Tibial artery (tissue), 4 donors: Measurements from ENCODE around the gene MYOC.
"Not testable (repeated sequence)": the region's sequence is repeated elsewhere in the genome, so short reads cannot be mapped to it uniquely, and the experiment has no call there.

Source experiments
- DNase-seq, 2 donors: peaks; one replicate each; pipeline ENCODE4 v3.0.0-alpha.2; 2019
- H3K27ac ChIP-seq, 2 donors: fragments of 200-600 bp; sonication (generic) in 1 of 2; 1 replicate in 1 of 2; 2 replicates in 1 of 2; pipeline ENCODE4 v1.5.1; 2018 to 2019; ENCODE audit warnings: mild to moderate bottlenecking in 1 of 2
- H3K27me3 ChIP-seq, 2 donors: fragments of 200-600 bp; sonication (generic) in 1 of 2; one replicate each; pipeline versions ENCODE4 v1.5.1 to v1.6.0; 2016 to 2019
- H3K36me3 ChIP-seq, 3 donors: fragments of 200-600 bp; sonication (generic) in 2 of 3; one replicate each; pipeline ENCODE4 v1.5.1; 2016 to 2019; ENCODE audit warnings: mild to moderate bottlenecking in 2 of 3
- H3K4me1 ChIP-seq, 4 donors: fragments of 200-600 bp; sonication (generic) in 2 of 4; 1 replicate in 3 of 4; 2 replicates in 1 of 4; pipeline ENCODE4 v1.5.1; 2016 to 2019
- H3K4me3 ChIP-seq, 2 donors: fragments of 200-600 bp; sonication (generic) in 1 of 2; 1 replicate in 1 of 2; 2 replicates in 1 of 2; pipeline ENCODE4 v1.5.1; 2018 to 2019; ENCODE audit warnings: mild to moderate bottlenecking in 2 of 2
- H3K9me3 ChIP-seq, 3 donors: fragments of 200-600 bp; sonication (generic) in 1 of 3; one replicate each; pipeline ENCODE4 v1.5.1; 2016 to 2019
- CTCF ChIP-seq, 2 experiments: fragments of 200-600 bp in 1 of 2; fragments of 450-650 bp in 1 of 2; IDR thresholded peaks; one replicate each; pipeline ENCODE4 v1.5.1; 2017 to 2019; ENCODE audit warnings: antibody characterized with exemption in 2 of 2, mild to moderate bottlenecking in 1 of 2, moderate library complexity in 1 of 2
- intact Hi-C: fragments of 100-400 bp; cut with DNase I; formaldehyde crosslinking; loops from one replicate; pipeline ENCODE4 v1.15.0; 2023; ENCODE audit warnings: low total_unique reads

The MYOC gene

DNA sequence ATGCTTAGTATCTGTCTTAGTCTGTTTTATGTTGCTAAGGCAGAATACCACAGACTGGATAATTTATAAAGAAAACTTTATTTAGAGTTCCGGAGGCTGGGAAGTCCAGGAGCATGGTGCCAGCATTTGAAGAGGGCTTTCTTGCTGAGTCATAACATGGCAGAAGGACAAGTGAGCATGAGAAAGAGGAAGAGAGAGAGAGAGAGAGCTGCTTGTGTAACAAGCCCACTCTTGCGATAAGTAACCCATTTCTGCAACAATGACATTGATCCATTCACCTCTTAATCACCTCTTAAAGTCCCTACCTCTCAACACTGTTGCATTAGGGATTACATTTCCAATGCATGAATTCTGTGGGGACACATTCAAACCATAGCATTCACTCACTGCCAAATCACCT is 42.1 kb downstream of the MYOC start:
- no peaks in the 10 kb centered on the region for H3K27me3 ChIP-seq
- DNase-seq, result no peak
- TF ChIP-seq CTCF (IDR thresholded peaks at IDR 0.05), result no peak
- H3K4me3 ChIP-seq, result no peak overlapping the region
- intact Hi-C loops, result no loop called here
- H3K36me3 ChIP-seq, result no peaks in the 10 kb centered on the region
- no peak overlapping the region for H3K27ac ChIP-seq
- H3K9me3 ChIP-seq, result no peaks in the 10 kb centered on the region
- H3K4me1 ChIP-seq, result no peaks in the 10 kb centered on the region

GRCh38 chr1:171606402-171606941 is 46.0 kb downstream of the MYOC start:
- intact Hi-C loops, result no loop called here
- H3K27ac ChIP-seq, result no peak overlapping the region
- no peaks in the 10 kb centered on the region for H3K36me3 ChIP-seq
- no peaks in the 10 kb centered on the region for H3K4me1 ChIP-seq
- TF ChIP-seq CTCF (IDR thresholded peaks at IDR 0.05), result no peak
- no peak overlapping the region for H3K4me3 ChIP-seq
- no peaks in the 10 kb centered on the region for H3K27me3 ChIP-seq
- DNase-seq, result no peak
- no peaks in the 10 kb centered on the region for H3K9me3 ChIP-seq

GRCh38 chr1:171603042-171603441 is 49.4 kb downstream of the MYOC start:
- DNase-seq, H3K36me3 ChIP-seq, H3K27me3 ChIP-seq, intact Hi-C loops, H3K4me3 ChIP-seq, H3K4me1 ChIP-seq, H3K9me3 ChIP-seq, H3K27ac ChIP-seq: not testable (repeated sequence)

GRCh38 chr1:171600862-171601261 is 51.6 kb downstream of the MYOC start:
- DNase-seq, result no peak
- H3K4me3 ChIP-seq, result no peak overlapping the region
- no peaks in the 10 kb centered on the region for H3K4me1 ChIP-seq
- no peaks in the 10 kb centered on the region for H3K36me3 ChIP-seq
- no peak for TF ChIP-seq CTCF (IDR thresholded peaks at IDR 0.05)
- no peaks in the 10 kb centered on the region for H3K27me3 ChIP-seq
- no peak overlapping the region for H3K27ac ChIP-seq
- no peaks in the 10 kb centered on the region for H3K9me3 ChIP-seq
- intact Hi-C loops, result no loop called here

GRCh38 chr1:171600310-171600709 is 52.2 kb downstream of the MYOC start:
- H3K4me1 ChIP-seq, H3K4me3 ChIP-seq, H3K36me3 ChIP-seq, intact Hi-C loops, H3K27me3 ChIP-seq, H3K9me3 ChIP-seq, H3K27ac ChIP-seq, DNase-seq: not testable (repeated sequence)

DNA sequence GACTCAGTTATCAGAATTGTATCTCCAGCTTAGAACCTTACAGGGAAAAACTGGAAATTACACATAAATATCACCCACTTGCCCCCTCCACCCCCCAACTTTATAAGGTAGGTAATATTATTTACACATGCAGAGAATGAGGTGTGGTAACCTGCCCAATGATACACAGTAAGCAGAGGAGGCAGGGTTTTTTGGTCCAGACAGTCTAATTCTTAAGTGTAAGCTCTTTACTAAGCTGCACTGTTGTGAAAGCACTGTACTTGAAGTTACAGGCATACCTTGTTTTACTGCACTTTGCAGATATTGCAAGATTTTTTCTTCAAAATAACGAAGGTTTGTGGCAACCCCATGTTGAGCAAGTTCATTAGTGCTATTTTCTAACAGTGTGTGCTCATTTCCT is 55.3 kb downstream of the MYOC start:
- H3K4me3 ChIP-seq, result no peak overlapping the region
- H3K27ac ChIP-seq, result no peak overlapping the region
- intact Hi-C loops, result no loop called here
- H3K36me3 ChIP-seq, result peaks cover 15 to 32% (median 16%) of the 10 kb centered on the region in 3 donors
- no peaks in the 10 kb centered on the region for H3K27me3 ChIP-seq
- TF ChIP-seq CTCF (IDR thresholded peaks at IDR 0.05), result no peak
- H3K9me3 ChIP-seq, result no peaks in the 10 kb centered on the region
- no peaks in the 10 kb centered on the region for H3K4me1 ChIP-seq
- no peak for DNase-seq

GRCh38 chr1:171596705-171597104 is 55.8 kb downstream of the MYOC start:
- H3K27ac ChIP-seq, result no peak overlapping the region
- intact Hi-C loops, result no loop called here
- no peak for TF ChIP-seq CTCF (IDR thresholded peaks at IDR 0.05)

More at GRCh38 chr1:171596705-171597104, 55.8 kb downstream of the MYOC start:
- H3K4me1 ChIP-seq, result no peaks in the 10 kb centered on the region
- no peak overlapping the region for H3K4me3 ChIP-seq
- H3K36me3 ChIP-seq, result peaks cover 20 to 37% (median 21%) of the 10 kb centered on the region in 3 donors
- no peak for DNase-seq
- no peaks in the 10 kb centered on the region for H3K27me3 ChIP-seq
- no peaks in the 10 kb centered on the region for H3K9me3 ChIP-seq
